CD14-positive monocyte (primary cell): ENCODE results near the gene RNF215. TPM values are rescaled to one million over a fixed set of nuclear protein-coding genes. Genes with fewer than 3 reads are reported as not detected.
"Not testable (repeated sequence)": the region's sequence is repeated elsewhere in the genome, so short reads cannot be mapped to it uniquely, and the experiment has no call there.

Source experiments
- DNase-seq, 3 donors: peaks; one replicate each; pipeline ENCODE4 v3.0.0-alpha.2; 2011 to 2022
- H2AFZ ChIP-seq: 2 replicates; pipeline ENCODE4 v1.6.0; 2012; ENCODE audit warnings: mild to moderate bottlenecking, low read depth, low read length, inconsistent platforms; ENCODE audit not compliant: insufficient read depth, poor library complexity, severe bottlenecking
- H3K27ac ChIP-seq, 2 donors: 1 replicate in 1 of 2; 2 replicates in 1 of 2; pipeline ENCODE4 v1.5.1; 2012 to 2013; ENCODE audit warnings: low read length in 2 of 2, control low read depth in 1 of 2, inconsistent platforms in 1 of 2, low read depth in 1 of 2, mild to moderate bottlenecking in 1 of 2
- H3K27me3 ChIP-seq, 2 donors: one replicate each; pipeline versions ENCODE4 v1.6.0 to v1.6.1; 2011 to 2013; ENCODE audit warnings: low read length in 2 of 2; ENCODE audit not compliant: control insufficient read depth in 2 of 2, insufficient read depth in 2 of 2
- H3K36me3 ChIP-seq, 2 donors: replicated peaks in 1 of 2; 1 replicate in 1 of 2; 2 replicates in 1 of 2; pipeline versions ENCODE4 v1.5.1 to v1.6.1; 2012 to 2013; ENCODE audit warnings: low read length in 2 of 2, control low read depth in 1 of 2, inconsistent platforms in 1 of 2, mild to moderate bottlenecking in 1 of 2; ENCODE audit not compliant: insufficient read depth in 2 of 2, control insufficient read depth in 1 of 2
- H3K4me1 ChIP-seq, 2 donors: 1 replicate in 1 of 2; 2 replicates in 1 of 2; pipeline versions ENCODE4 v1.5.1 to v1.6.1; 2012 to 2013; ENCODE audit warnings: low read length in 2 of 2, control low read depth in 1 of 2, inconsistent platforms in 1 of 2, mild to moderate bottlenecking in 1 of 2, moderate library complexity in 1 of 2; ENCODE audit not compliant: insufficient read depth in 2 of 2, control insufficient read depth in 1 of 2
- H3K4me2 ChIP-seq: replicated peaks from 2 replicates; pipeline ENCODE3; 2012; ENCODE audit warnings: low read length, moderate library complexity, mild to moderate bottlenecking; ENCODE audit not compliant: poor library complexity, severe bottlenecking; ENCODE audit errors: extremely low read depth
- H3K4me3 ChIP-seq, 3 experiments: fragments of 200-600 bp in 1 of 3; sonication (generic) in 1 of 3; replicated peaks in 1 of 3; 1 replicate in 2 of 3; 2 replicates in 1 of 3; pipeline ENCODE4 v1.5.1; 2011 to 2013; ENCODE audit warnings: low read length in 3 of 3, mild to moderate bottlenecking in 3 of 3, control low read depth in 2 of 3, low read depth in 2 of 3, inconsistent platforms in 1 of 3, moderate library complexity in 1 of 3
- H3K79me2 ChIP-seq: 2 replicates; pipeline ENCODE4 v1.6.0; 2012; ENCODE audit warnings: mild to moderate bottlenecking, control low read depth, inconsistent platforms, low read length, moderate library complexity; ENCODE audit not compliant: insufficient read depth
- H3K9ac ChIP-seq: 2 replicates; pipeline ENCODE4 v1.6.0; 2017; ENCODE audit warnings: low read length, mild to moderate bottlenecking; ENCODE audit not compliant: insufficient read depth, poor library complexity, severe bottlenecking
- H3K9me3 ChIP-seq, 2 donors: replicated peaks in 1 of 2; 1 replicate in 1 of 2; 2 replicates in 1 of 2; pipeline versions ENCODE4 v1.5.1 to v1.6.1; 2012 to 2013; ENCODE audit warnings: low read length in 2 of 2, control low read depth in 1 of 2; ENCODE audit not compliant: control insufficient read depth in 1 of 2, insufficient read depth in 1 of 2
- H4K20me1 ChIP-seq: 2 replicates; pipeline ENCODE4 v1.6.0; 2012; ENCODE audit warnings: mild to moderate bottlenecking, low read length, control low read depth, moderate library complexity; ENCODE audit not compliant: insufficient read depth
- H3K27ac Mint-ChIP-seq, 7 donors: one replicate each; pipeline ENCODE4 v1.8.0; 2020; ENCODE audit warnings: mild to moderate bottlenecking in 7 of 7, mixed read lengths in 7 of 7, moderate library complexity in 6 of 7, inconsistent platforms in 2 of 7
- H3K27me3 Mint-ChIP-seq, 3 donors: one replicate each; pipeline ENCODE4 v1.8.0; 2021 to 2022; ENCODE audit warnings: low read depth in 3 of 3, mild to moderate bottlenecking in 3 of 3, mixed read lengths in 3 of 3, moderate library complexity in 3 of 3, inconsistent platforms in 1 of 3
- H3K36me3 Mint-ChIP-seq, 2 donors: one replicate each; pipeline ENCODE4 v1.8.0; 2020; ENCODE audit warnings: mixed read lengths in 2 of 2, inconsistent platforms in 1 of 2, mild to moderate bottlenecking in 1 of 2
- H3K4me1 Mint-ChIP-seq: one replicate; pipeline ENCODE4 v1.8.0; 2020; ENCODE audit warnings: mild to moderate bottlenecking, mixed read lengths
- H3K4me3 Mint-ChIP-seq, 2 donors: one replicate each; pipeline ENCODE4 v1.8.0; 2020; ENCODE audit warnings: mild to moderate bottlenecking in 2 of 2, mixed read lengths in 2 of 2, moderate library complexity in 1 of 2
- H3K9me3 Mint-ChIP-seq, 7 donors: one replicate each; pipeline ENCODE4 v1.8.0; 2020 to 2022; ENCODE audit warnings: mixed read lengths in 7 of 7, mild to moderate bottlenecking in 6 of 7, moderate library complexity in 6 of 7, inconsistent platforms in 2 of 7
- CTCF ChIP-seq: fragments of 200-600 bp; IDR thresholded peaks from one replicate; pipeline ENCODE4 v1.8.0; 2022; ENCODE audit warnings: antibody characterized with exemption, mild to moderate bottlenecking
- WGBS: methylation state at CpG from one replicate; pipeline ENCODE4 v1.1.5; 2013; ENCODE audit warnings: missing lambda C conversion rate; ENCODE audit not compliant: insufficient coverage; 5-methylcytosine and 5-hydroxymethylcytosine counted together
- intact Hi-C, 2 donors: fragments of 100-400 bp; cut with micrococcal nuclease; formaldehyde crosslinking; loops; one replicate each; pipeline versions ENCODE4 v1.15.0 to v1.15.1; 2023
- polyA plus RNA-seq, 3 donors: library from polyadenylated mRNA; depleted of rRNA in 1 of 3; unstranded in 2 of 3; stranded (reverse) in 1 of 3; fragments of 300-500 nt in 2 of 3; fragments of >200 nt in 1 of 3; fragmentation: Illumina TruSeq in 2 of 3; gene quantifications; 1 replicate in 2 of 3; 2 replicates in 1 of 3; pipeline ENCODE4 v1.2.3, GENCODE V29; 2012 to 2021

Gene RNF215
- polyA plus RNA-seq, 3 donors: 0.26 to 12.2 (median 0.42) TPM

- peaks cover 0 to 2% (median 0%) of the 10 kb centered on the region in 3 donors for H3K27me3 Mint-ChIP-seq
- peaks cover 99 to 100% of the 10 kb centered on the region in 2 donors for H3K36me3 Mint-ChIP-seq
Measured at GRCh38 chr22:30338802-30339201, 48.4 kb downstream of the RNF215 start.

GRCh38 chr22:30338341-30338740 is 48.9 kb downstream of the RNF215 start:
- H3K79me2 ChIP-seq, H3K4me2 ChIP-seq, H3K4me3 ChIP-seq, H3K9ac ChIP-seq, intact Hi-C loops, H3K27ac ChIP-seq, DNase-seq, H3K9me3 Mint-ChIP-seq, H2AFZ ChIP-seq, H3K4me1 Mint-ChIP-seq, H3K9me3 ChIP-seq, H3K27me3 ChIP-seq, H3K4me1 ChIP-seq, H3K4me3 Mint-ChIP-seq, H3K27me3 Mint-ChIP-seq: not testable (repeated sequence)
- WGBS: 93% methylated on average over 6 of the region's 9 CpGs
- Mint-ChIP-seq H3K36me3 (peaks cover 99 to 100% of the 10 kb centered on the region in 2 donors), H3K27ac (peak overlapping the region in 3 of 7 donors; percentile 21 to 57 (median 22))
- Histone ChIP-seq H4K20me1 (peaks cover 59% of the 10 kb centered on the region), H3K36me3 (peaks cover 99 to 100% of the 10 kb centered on the region in 2 donors)

More at GRCh38 chr22:30338802-30339201, 48.4 kb downstream of the RNF215 start:
- no peak for TF ChIP-seq CTCF
- Histone ChIP-seq H3K36me3 (peaks cover 99 to 100% of the 10 kb centered on the region in 2 donors), H3K27me3 (no peaks in the 10 kb centered on the region), H3K4me1 (no peaks in the 10 kb centered on the region), H3K4me2 (no peak overlapping the region), H3K9me3 (no peaks in the 10 kb centered on the region), H4K20me1 (peaks cover 61% of the 10 kb centered on the region), H3K4me3 (no peak overlapping the region), H3K27ac (no peak overlapping the region), H2AFZ (no peak overlapping the region), H3K9ac (no peak overlapping the region), H3K79me2 (no peaks in the 10 kb centered on the region)
- H3K4me1 Mint-ChIP-seq: no peaks in the 10 kb centered on the region
- H3K27ac Mint-ChIP-seq: peak overlapping the region in 2 of 7 donors; percentile 13 to 32
- 100% methylated on average over 5 of the region's 7 CpGs for WGBS
- DNase-seq: no peak
- intact Hi-C loops: no loop called here
- no peak overlapping the region for H3K4me3 Mint-ChIP-seq
- H3K9me3 Mint-ChIP-seq: peaks cover 0 to 2% (median 0%) of the 10 kb centered on the region in 7 donors
